Activated T-helper 2 cell treated with anti-CD3 and anti-CD28 coated beads, Interferon-gamma antibody, Interleukin-2, Interleukin-4, amounts not matched to agents 10 μg/mL and 5 μg/mL and 100 μg/mL, durations not matched to agents 14 hours and 24 hours and 36 hours (primary cell): Measurements from ENCODE around the gene USP24. TPM values are rescaled to one million over a fixed set of nuclear protein-coding genes. Genes with fewer than 3 reads are reported as not detected.
"Not testable (repeated sequence)": the region's sequence is repeated elsewhere in the genome, so short reads cannot be mapped to it uniquely, and the experiment has no call there.

Experiments
- DNase-seq: peaks from one replicate; pipeline ENCODE4 v3.0.0; 2021; ENCODE audit warnings: low spot score
- H3K27ac Mint-ChIP-seq: one replicate; pipeline ENCODE4 v1.8.0; 2021; ENCODE audit warnings: mixed read lengths
- H3K27me3 Mint-ChIP-seq: one replicate; pipeline ENCODE4 v1.8.0; 2021; ENCODE audit warnings: low read depth, mixed read lengths
- H3K36me3 Mint-ChIP-seq: one replicate; pipeline ENCODE4 v1.8.0; 2021; ENCODE audit warnings: low read depth, mixed read lengths
- H3K4me1 Mint-ChIP-seq: one replicate; pipeline ENCODE4 v1.8.0; 2021; ENCODE audit warnings: low read depth, mixed read lengths
- H3K4me3 Mint-ChIP-seq: one replicate; pipeline ENCODE4 v1.8.0; 2021; ENCODE audit warnings: low read depth, mild to moderate bottlenecking, moderate library complexity, mixed read lengths
- H3K9me3 Mint-ChIP-seq: one replicate; pipeline ENCODE4 v1.8.0; 2021; ENCODE audit warnings: mixed read lengths
- intact Hi-C: fragments of 100-400 bp; cut with micrococcal nuclease; formaldehyde crosslinking; loops from one replicate; pipeline ENCODE4 v1.15.1; 2023
- total RNA-seq: library from RNA; stranded (reverse); gene quantifications from 2 replicates; pipeline ENCODE4 v1.2.3, GENCODE V29; 2022

Gene USP24
- total RNA-seq, 1 donor from 2014 or later = 42.6 TPM

GRCh38 chr1:55117941-55118340, 97.2 kb downstream of the USP24 start:
- Mint-ChIP-seq H3K36me3 (peaks cover 92% of the 10 kb centered on the region), H3K4me3 (no peak overlapping the region), H3K4me1 (peaks cover 10% of the 10 kb centered on the region), H3K9me3 (peaks cover 27% of the 10 kb centered on the region), H3K27ac (no peak overlapping the region), H3K27me3 (no peaks in the 10 kb centered on the region)
- no peak for DNase-seq
- intact Hi-C loops = no loop called here

DNA sequence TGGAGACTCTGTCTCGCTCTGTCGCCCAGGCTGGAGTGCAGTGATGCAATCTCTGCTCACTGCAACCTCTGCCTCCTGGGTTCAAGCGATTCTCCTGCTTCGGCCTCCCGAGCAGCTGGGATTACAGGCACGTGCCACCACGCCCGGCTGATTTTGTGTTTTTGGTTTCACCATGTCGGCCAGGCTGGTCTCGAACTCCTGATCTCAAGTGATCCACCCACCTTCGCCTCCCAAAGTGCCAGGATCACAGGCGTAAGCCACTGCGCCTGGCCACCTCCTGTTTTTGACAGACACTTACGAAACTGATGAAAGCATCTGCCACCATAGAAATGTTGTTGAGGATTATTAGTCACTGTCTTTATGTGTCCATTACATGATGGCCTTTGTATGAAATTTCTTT, 106.2 kb downstream of the USP24 start:
- peaks cover 19% of the 10 kb centered on the region for H3K9me3 Mint-ChIP-seq
- H3K36me3 Mint-ChIP-seq = peaks cover 85% of the 10 kb centered on the region
- H3K27me3 Mint-ChIP-seq, DNase-seq, H3K4me3 Mint-ChIP-seq, H3K4me1 Mint-ChIP-seq, H3K27ac Mint-ChIP-seq, intact Hi-C loops: not testable (repeated sequence)

DNA sequence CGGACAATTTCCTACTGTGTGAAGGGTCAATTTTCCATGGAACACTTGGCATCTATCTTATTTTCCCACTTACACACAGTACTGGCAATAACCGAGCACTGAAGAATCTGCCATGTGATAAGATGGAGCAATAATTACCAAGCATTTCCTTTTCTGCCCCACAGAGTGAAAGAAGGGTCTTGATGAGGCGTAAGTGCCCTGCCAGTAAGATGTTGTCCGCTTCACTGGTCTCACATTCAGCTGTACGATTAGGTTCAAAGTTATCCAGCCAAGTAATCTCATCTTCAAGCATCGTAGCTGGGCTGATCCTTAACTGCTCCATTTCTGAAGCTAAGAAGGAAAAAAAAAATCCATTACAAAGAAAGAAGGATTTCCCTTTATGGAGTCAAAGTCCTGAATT, 108.1 kb downstream of the USP24 start:
- Mint-ChIP-seq H3K4me1 (no peaks in the 10 kb centered on the region), H3K36me3 (peaks cover 82% of the 10 kb centered on the region), H3K27me3 (no peaks in the 10 kb centered on the region), H3K9me3 (peaks cover under 1% of the 10 kb centered on the region), H3K4me3 (no peak overlapping the region), H3K27ac (no peak overlapping the region)
- intact Hi-C loops = no loop called here
- no peak for DNase-seq

DNA sequence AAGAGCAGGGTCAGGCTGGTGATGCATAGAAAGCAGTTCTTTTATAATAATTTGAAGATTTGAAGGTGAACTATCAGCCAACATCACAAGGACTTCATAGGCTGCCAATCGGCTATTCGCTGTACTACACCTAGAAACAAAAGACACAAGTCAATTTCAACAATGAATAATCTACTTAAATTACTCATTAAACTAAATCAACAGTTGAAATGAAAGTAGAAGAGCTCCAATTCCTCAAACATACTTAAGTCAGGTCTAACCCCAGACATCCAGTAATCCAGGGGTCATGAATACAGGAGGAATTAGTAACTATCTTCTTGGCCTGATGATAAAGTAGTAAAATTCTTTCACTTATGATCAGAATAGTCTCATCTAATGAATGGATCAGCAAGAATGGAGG, 111.3 kb downstream of the USP24 start:
- DNase-seq = no peak
- intact Hi-C loops = no loop called here
- Mint-ChIP-seq H3K27ac (no peak overlapping the region), H3K9me3 (no peaks in the 10 kb centered on the region), H3K4me1 (no peaks in the 10 kb centered on the region), H3K27me3 (no peaks in the 10 kb centered on the region), H3K4me3 (no peak overlapping the region), H3K36me3 (peaks cover 80% of the 10 kb centered on the region)

DNA sequence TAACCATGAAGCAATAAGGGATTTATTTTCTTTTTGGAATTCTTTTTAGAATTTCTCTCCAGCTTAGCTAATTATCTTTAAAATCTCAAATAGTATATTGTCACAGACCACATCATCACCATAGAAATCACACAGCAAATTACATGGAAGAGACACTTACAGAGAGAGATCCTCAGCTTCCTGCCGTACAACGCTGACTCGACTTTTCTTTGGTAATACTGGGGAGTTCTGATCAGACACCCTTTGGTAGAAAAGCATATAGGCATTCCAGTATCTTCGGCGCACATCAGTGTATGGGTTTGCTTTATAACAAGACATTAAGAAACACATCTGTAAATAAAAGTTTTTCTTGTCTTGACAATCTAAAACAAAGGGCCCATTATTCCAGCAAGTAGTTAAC, 120.1 kb downstream of the USP24 start:
- H3K27ac Mint-ChIP-seq = no peak overlapping the region
- no peaks in the 10 kb centered on the region for H3K4me1 Mint-ChIP-seq
- peaks cover 88% of the 10 kb centered on the region for H3K36me3 Mint-ChIP-seq
- H3K9me3 Mint-ChIP-seq = no peaks in the 10 kb centered on the region
- H3K4me3 Mint-ChIP-seq = no peak overlapping the region
- intact Hi-C loops = no loop called here
- no peak for DNase-seq
- no peaks in the 10 kb centered on the region for H3K27me3 Mint-ChIP-seq

GRCh38 chr1:55092475-55092874, 122.7 kb downstream of the USP24 start:
- H3K27ac Mint-ChIP-seq = no peak overlapping the region
- no peaks in the 10 kb centered on the region for H3K27me3 Mint-ChIP-seq
- H3K4me1 Mint-ChIP-seq = peaks cover 7% of the 10 kb centered on the region
- DNase-seq = no peak
- no peak overlapping the region for H3K4me3 Mint-ChIP-seq
- H3K36me3 Mint-ChIP-seq = peaks cover 88% of the 10 kb centered on the region
- H3K9me3 Mint-ChIP-seq = no peaks in the 10 kb centered on the region
- intact Hi-C loops = no loop called here

DNA sequence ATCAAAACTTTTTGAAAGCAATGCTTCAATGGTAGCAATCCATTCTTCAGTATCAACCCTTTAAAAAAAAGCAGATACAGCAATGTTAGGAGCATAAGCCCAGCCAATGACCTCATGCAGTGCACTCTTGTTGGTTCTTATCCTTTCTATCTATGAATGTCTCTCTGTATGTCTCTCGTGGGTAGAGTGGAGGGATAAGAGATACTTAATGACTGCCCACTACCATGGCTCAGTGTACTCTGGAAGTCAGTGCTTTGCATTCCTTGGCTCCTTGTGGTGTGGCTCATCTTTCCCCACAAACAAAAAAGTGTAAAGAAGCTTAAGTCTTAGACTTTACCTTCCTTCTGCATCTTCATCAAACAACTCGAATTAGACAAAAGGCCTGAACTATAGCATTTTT, 125.5 kb downstream of the USP24 start:
- H3K27ac Mint-ChIP-seq = no peak overlapping the region
- no peak overlapping the region for H3K4me3 Mint-ChIP-seq
- no peaks in the 10 kb centered on the region for H3K9me3 Mint-ChIP-seq
- DNase-seq = no peak
- peaks cover 83% of the 10 kb centered on the region for H3K36me3 Mint-ChIP-seq
- no peaks in the 10 kb centered on the region for H3K27me3 Mint-ChIP-seq
- peaks cover 7% of the 10 kb centered on the region for H3K4me1 Mint-ChIP-seq
- intact Hi-C loops = no loop called here

- intact Hi-C loops = no loop called here
- peaks cover 84% of the 10 kb centered on the region for H3K36me3 Mint-ChIP-seq
- H3K27me3 Mint-ChIP-seq = no peaks in the 10 kb centered on the region
- no peak for DNase-seq
- no peak overlapping the region for H3K4me3 Mint-ChIP-seq
- H3K27ac Mint-ChIP-seq = peak overlapping the region; percentile 36
- peaks cover 7% of the 10 kb centered on the region for H3K4me1 Mint-ChIP-seq
- H3K9me3 Mint-ChIP-seq = no peaks in the 10 kb centered on the region
Observed at GRCh38 chr1:55088413-55088812, 126.8 kb downstream of the USP24 start.

DNA sequence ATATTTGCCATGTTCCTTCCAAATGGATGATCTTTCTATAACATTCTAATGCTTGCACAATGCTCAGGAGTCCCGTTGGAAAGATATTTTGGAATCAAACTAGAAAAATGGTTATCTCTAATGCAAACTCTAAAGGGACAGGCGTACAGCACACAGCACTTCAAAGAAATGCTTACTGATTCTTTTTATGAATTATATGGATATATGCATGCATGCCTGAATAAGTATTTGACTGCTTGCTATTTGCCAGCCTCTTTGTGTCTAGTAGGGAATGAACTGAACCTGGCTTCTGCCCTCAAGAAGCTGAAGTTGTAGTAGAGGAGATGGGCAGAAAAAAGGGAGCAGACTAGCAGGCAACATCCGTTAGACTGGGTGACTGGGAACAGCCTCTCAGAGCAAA, 127.7 kb downstream of the USP24 start:
- Mint-ChIP-seq H3K4me1 (peaks cover 7% of the 10 kb centered on the region), H3K9me3 (no peaks in the 10 kb centered on the region), H3K27me3 (no peaks in the 10 kb centered on the region), H3K36me3 (peaks cover 85% of the 10 kb centered on the region), H3K4me3 (no peak overlapping the region), H3K27ac (peak overlapping the region; percentile 51)
- intact Hi-C loops = no loop called here
- DNase-seq = no peak

- H3K4me3 Mint-ChIP-seq = no peak overlapping the region
- H3K27me3 Mint-ChIP-seq = no peaks in the 10 kb centered on the region
- no peaks in the 10 kb centered on the region for H3K9me3 Mint-ChIP-seq
Observed at GRCh38 chr1:55084257-55084656, 130.9 kb downstream of the USP24 start.

DNA sequence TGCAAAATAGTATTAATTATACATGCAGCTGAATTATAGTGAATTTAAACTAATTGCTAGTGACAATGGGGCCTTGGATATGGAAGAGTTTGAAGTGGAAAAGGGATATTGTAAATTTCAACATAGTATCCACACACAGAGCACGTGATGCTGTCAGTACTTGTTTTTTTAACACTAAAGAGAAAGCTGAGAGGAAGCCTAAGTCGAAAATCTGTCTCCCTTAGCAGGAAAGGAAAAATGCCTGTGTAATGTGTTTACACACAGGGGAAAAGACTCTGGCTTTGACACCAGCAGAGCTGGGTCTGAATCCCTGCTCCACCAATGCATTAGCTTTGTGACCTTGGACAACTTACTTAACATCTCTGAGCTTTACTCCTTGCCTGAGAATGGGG, 133.3 kb downstream of the USP24 start:
- DNase-seq = no peak
- Mint-ChIP-seq H3K4me3 (no peak overlapping the region), H3K27me3 (no peaks in the 10 kb centered on the region), H3K4me1 (peaks cover under 1% of the 10 kb centered on the region), H3K27ac (no peak overlapping the region), H3K9me3 (no peaks in the 10 kb centered on the region), H3K36me3 (peaks cover 65% of the 10 kb centered on the region)
- intact Hi-C loops = no loop called here

More at GRCh38 chr1:55084257-55084656, 130.9 kb downstream of the USP24 start:
- H3K4me1 Mint-ChIP-seq = peaks cover 7% of the 10 kb centered on the region
- DNase-seq = no peak
- no peak overlapping the region for H3K27ac Mint-ChIP-seq
- peaks cover 72% of the 10 kb centered on the region for H3K36me3 Mint-ChIP-seq
- intact Hi-C loops = no loop called here

GRCh38 chr1:55081188-55081904, 133.8 kb downstream of the USP24 start:
- Mint-ChIP-seq H3K4me3 (no peak overlapping the region), H3K27me3 (no peaks in the 10 kb centered on the region), H3K4me1 (peaks cover 6% of the 10 kb centered on the region), H3K36me3 (peaks cover 69% of the 10 kb centered on the region), H3K9me3 (no peaks in the 10 kb centered on the region), H3K27ac (no peak overlapping the region)
- intact Hi-C loops = no loop called here
- DNase-seq = no peak

GRCh38 chr1:55079651-55080050, 135.5 kb downstream of the USP24 start:
- Mint-ChIP-seq H3K36me3 (peaks cover 68% of the 10 kb centered on the region), H3K4me3 (no peak overlapping the region), H3K9me3 (no peaks in the 10 kb centered on the region), H3K4me1 (peaks cover 20% of the 10 kb centered on the region), H3K27me3 (no peaks in the 10 kb centered on the region), H3K27ac (no peak overlapping the region)
- no peak for DNase-seq
- intact Hi-C loops = no loop called here

GRCh38 chr1:55078470-55078869, 136.7 kb downstream of the USP24 start:
- Mint-ChIP-seq H3K9me3 (no peaks in the 10 kb centered on the region), H3K4me1 (peaks cover 24% of the 10 kb centered on the region), H3K36me3 (peaks cover 66% of the 10 kb centered on the region), H3K4me3 (no peak overlapping the region), H3K27ac (no peak overlapping the region), H3K27me3 (no peaks in the 10 kb centered on the region)
- intact Hi-C loops = no loop called here
- no peak for DNase-seq
